DMS 273 (cell line): ENCODE results near the gene ADO.

Experiments used
- DNase-seq: peaks from one replicate; lab custom pipeline; 2025; ENCODE audit not compliant: unreplicated experiment; lab: John Stamatoyannopoulos, UW

The ADO gene

DNA sequence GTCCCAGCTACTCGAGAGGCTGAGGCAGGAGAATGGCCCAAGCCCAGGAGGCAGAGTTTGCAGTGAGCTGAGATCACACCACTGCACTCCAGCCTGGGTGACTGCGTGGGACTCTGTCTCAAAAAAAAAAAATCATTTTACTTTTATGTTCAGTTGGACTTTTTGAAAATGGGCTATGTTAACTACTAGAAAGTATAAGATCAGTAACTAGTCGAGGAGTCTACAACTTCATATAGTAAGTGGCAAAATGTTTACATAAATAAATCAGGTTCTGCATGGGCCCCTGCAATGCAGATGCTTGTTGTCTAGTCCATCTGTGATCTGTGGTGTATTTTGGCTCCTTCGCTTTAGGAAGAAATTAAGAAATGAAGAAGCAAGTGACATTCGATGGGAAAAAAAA lies 12.3 kb upstream of the ADO start:
- DNase-seq = no peak

DNA sequence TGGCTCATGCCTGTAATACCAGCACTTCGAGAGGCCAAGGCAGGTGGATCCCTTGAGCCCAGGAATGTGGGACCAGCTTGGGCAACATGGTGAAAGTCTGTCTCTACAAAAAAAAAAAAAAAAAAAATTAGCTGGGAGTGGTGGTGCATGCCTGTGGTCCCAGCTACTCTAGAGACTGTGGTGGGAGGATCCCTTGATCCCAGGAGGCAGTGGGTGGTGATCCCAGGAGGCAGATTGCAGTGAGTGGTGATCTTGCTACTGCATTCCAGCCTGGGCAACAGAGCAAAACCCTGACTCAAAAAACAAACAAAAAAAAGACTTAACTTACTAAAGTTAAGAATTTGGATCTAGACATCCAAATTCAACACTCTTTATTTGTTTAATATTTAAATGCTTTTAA lies 10.2 kb upstream of the ADO start:
- DNase-seq = no peak

DNA sequence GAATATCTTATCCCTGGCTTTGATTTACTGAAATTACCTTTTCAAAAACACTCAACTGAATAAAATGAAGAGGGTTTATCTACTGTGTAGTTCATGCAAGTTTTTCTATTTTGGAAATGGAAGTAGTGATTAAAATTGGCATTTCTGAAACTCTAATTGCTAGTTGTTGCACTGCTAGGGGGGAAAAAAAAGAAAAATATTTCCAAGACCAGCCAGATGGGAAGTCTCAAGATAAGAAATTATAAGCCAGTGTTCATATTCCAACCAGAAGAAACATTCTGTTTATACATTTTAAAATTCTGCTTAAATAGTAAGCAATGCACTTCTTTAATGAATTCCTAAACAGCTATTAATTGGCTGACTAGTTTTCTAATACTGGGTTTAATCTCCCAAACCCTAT lies 9.4 kb upstream of the ADO start:
- no peak for DNase-seq

DNA sequence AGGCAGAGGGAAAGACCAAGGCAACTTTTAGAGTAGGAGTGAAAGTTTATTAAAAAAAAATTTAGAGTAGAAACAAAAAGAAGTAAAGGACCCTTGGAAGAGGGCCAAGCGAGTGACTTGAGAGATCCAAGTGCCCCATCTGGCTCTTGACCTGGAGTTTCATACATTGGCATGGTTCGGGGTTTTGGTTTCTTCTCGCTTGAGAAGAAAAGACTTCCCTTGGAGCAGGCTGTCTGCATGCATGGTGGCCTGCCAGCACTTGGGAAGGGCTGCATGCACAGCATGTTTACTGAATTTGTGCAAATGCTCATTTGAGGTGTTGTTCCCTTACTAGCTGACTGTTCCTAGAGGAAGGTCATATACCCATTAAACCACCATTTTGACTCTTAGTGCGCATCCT lies 8.8 kb upstream of the ADO start:
- peak; percentile 43 for DNase-seq

DNA sequence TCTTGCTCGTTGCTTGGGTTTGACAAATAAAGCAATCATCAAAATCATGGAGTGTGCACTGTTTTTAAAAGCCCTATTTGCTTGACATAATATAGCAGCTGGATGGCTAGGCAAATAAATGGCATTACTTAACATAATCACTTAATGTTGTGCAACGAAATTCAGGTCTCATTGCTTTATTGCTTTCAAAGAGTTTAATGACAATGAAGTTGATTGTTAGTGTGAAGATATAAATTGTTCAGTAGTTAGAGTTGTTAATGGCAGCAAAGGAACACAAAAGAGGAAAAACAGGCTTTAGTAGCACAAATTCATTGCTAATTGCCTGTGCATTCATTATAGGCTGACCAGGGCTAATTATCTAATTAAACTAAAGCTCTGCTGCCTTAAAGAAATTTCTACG lies 7.6 kb upstream of the ADO start:
- DNase-seq = peak; percentile 2

DNA sequence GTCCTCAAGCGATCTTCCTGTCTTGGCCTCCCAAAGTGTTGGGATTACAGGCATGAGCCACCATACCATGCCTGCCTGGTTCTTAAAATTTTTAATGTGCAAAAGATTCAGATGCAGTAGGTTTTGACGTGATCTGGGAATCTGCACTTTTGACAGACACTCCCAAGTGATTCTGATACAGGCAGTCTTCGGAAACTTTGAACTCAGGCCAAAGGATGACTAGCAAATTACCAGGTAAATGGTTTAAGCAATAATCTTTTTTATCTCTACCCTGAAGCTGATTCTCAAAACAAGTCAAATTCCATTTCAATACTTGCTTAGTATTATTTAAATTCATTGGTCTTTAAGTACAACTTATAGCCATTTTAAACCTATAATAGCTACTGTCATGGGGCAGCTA lies 2.6 kb upstream of the ADO start:
- DNase-seq = no peak

DNA sequence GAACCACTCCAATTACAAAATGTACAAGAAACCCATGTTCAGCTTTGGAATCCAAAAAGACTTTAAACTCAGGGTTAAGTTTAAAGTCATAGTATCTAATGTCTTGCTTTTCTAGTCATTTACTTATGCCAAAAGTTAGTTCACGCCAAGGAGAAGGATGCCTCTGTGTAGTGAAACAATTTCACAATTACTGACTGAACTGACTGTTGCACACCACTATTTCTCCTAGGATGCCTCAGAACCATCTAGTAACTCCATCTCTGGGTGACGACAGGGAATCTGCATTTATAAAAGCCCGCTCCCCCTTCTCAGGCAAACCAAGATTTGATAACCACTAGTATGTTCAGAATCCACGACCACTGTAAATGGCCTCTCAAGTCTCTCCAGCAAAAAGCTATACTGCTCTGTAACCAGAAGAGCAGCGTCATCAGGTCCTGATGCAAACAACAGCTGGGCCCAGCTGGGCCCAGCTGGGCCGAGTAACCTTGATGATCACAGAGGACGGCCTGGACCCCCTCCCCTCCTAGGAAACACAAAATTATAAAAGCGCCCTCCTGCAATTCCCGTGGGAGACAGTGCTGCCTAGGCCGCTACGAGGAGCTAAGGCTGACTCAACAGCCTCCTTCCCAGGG lies 680 bp upstream of the ADO start:
- DNase-seq = peak; percentile 74

DNA sequence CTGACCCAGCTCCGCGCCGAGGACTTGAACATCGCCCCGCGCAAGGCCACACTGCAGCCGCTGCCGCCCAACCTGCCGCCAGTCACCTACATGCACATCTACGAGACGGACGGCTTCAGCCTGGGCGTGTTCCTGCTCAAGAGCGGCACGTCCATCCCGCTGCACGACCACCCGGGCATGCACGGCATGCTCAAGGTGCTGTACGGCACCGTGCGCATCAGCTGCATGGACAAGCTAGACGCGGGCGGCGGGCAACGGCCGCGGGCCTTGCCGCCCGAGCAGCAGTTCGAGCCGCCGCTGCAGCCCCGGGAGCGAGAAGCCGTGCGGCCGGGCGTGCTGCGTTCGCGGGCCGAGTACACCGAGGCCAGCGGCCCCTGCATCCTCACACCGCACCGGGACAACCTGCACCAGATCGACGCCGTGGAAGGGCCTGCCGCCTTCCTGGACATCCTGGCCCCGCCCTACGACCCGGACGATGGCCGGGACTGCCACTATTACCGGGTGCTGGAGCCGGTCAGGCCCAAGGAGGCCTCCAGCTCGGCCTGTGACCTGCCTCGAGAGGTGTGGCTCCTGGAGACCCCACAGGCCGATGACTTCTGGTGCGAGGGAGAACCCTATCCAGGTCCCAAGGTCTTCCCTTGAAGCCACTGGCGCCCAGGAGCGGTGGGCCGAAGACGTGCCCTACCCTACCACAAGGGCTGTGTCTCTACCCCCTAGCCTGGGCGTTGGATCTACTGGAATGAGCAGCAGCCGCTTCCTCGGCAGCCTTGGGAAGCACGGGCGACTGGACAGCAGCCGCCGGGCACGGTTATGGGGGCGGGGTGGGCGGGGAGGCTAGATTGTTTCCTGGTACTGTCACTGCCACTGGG lies 945 bp downstream of the ADO start:
- DNase-seq = peak; percentile 38

DNA sequence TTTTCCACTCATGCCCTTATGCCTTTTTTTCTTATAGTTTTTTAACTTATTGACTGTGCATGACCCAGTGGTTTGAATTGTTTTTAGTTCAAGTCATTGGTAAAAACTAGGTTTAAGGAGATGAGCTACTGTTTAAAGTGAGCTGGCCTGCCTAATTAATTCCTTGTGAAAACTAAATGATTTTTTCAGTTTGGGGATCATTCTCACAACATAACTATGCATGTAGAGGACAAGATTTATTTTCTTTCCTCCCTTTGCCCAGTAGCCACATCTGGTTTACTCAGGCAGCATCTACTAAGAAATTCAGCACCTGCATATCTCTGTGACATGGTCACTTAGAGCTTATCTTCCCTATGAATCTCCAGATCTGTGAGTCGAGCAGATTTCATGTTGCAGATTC lies 1.7 kb downstream of the ADO start:
- no peak for DNase-seq

DNA sequence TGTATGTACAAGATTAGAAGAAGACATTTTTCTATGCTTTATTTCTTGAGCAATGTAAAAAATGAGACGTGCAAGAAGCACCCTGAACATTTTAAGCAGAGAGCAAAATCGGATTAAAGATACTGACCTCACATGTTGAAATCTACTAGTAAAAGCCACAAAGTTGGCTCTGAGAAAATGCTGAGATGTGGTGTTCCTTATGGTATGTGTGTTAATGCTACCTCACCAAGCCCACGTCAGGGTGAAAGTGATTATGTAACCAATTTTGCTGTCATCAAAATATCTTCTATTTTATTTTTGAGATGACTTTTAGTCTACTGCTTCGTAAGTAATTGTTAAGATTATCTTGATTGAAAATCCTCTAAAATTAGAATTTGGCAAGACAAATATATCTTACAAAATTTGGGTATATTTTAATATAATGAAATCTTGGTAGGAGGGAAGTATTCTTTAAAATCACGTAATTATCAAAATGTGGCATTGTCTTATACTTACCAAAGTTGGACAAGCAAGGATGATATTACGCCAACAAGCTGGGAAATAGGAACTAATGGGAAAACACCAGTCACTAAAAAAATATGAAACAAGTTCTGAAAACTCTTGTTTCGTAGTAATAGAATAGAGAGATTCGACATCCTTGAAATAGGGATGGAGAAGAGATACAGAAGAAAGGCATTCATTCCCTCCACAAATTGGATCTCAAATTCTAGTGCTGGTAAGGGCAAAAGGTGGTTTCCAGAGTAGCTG lies 5.8 kb downstream of the ADO start:
- no peak for DNase-seq

DNA sequence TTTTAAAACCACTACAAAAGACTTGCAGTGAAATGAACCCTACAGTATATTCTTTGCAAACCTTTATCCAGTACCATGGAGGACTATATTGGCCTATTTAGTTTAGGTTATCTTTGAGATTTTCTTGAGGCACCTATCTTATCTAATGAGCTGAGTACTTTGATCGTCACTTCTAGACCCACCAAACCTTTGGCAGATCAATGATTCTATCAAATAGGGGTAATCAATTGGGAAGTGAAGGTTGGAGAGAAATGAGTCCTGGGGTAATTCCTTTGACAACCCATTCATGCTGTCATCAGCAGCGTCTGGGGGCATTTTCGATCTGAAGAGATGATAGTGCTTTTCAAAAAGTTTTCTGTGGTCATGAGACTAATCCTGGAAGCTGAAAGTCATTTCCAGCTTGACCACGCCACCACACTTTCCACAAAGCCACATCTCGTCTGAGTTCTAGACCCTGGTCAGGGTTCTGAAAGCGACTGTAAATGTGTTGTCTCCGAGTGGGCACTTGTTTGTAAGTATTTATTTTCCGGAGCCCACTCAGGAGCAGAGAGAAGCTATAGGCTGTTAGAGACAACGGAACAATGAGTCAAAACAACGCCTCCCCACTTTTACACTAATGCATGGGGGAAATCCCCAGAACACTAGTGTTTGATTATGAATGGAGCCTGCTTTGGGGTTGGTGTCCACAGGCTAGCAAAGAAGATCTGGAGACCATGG lies 6.8 kb downstream of the ADO start:
- no peak for DNase-seq

DNA sequence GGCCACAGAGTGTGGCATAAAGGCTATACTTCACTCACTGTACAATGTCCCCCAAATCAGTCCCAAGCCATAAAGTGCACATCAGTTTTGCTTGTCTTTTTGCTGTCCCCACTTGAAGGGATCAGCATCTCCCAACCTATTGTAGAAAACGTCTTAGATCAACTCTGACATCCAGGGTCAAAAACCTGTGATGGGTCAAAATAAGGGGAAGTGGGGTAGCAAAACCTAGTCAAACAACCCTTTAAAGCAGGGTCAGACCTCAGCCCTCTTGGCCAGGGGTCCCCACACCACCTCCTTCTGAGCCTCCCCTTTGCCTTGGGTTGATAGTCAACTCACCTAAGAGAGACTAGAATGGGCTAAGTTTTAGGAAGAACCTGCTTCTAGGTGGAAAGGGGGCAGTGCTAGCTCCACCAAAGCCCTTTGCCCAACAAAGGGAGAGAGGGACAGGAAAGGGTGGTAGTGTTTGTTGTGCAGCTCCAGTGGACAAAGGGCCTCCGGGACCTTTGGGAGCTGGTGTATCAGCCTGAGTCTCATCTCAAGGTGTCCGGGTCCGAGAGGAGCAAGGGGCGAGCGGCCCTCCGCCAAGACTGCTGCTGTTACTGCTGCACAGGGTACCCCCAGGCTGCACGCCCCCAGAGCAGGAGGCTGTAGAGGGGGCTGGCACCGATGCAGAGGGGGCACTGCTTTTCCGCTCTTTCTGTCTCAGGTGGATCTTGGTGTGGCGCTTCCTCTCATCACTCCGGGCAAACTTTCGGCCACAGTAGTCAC lies 8.3 kb downstream of the ADO start:
- no peak for DNase-seq

DNA sequence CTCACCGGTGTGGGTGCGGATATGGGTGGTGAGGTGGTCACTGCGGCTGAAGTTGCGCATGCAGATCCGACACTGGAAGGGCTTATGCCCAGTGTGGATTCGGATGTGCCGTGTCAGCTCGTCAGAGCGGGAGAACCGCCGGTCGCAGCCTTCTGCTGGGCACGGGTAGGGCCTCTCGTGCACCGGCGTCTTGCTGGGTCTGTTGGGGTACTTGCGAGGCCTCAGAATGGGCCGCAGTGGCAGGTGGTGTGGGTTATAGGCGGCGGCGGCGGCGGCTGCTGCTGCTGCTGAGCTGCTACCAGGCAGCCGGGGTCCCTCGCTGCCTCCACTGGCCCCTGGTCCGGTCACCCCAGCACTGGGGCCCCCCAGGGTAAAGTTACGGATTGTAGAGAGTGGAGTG lies 8.9 kb downstream of the ADO start:
- DNase-seq = no peak

DNA sequence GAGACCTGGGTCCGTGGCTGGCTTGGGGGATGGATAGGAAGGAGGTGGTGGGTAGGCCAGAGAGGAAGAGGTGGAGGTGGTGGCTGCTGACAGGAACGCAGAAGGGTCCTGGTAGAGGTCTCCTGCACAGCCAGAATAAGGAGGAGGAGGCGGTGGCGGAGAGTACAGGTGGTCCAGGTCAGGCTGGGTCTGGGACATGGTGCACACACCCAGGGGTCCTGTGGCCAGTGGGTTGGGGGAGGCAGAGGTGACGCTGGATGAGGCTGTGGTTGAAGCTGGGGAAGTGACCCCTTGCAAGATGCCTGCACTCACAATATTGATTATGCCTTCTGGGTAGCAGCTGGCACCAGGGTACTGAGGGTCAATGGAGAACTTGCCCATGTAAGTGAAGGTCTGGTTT lies 9.5 kb downstream of the ADO start:
- no peak for DNase-seq

DNA sequence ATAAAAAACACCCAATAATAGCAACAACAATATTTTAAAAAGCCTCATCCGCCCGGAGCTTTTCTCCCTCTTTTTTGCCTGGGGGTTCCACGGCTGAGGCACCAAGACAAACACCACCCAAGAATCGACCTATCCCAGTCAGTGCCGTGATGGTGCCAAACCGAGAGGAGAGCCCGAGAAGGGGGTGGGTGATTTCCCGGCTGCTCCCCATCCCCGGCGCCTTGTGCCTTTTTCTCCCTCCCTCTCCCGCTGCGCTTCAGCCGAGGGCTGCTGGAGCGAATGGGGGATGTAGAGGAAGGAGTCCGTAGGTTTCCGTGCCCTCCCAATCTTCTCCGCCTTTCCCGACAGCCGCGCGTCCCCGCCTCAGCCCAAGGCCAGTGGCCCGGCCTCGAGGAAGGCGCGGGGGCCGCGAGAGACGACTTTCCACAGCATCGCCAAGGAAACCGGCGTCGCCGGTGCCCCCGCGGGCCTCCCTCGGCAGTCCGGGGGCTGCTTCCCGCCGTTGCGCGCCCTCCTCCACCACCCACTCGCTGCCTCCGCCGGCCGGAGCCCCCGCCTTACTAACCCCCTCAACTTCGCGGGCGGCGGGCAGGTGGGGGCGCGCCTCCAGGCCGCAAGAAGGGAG lies 10.3 kb downstream of the ADO start:
- DNase-seq = peak; percentile 45

DNA sequence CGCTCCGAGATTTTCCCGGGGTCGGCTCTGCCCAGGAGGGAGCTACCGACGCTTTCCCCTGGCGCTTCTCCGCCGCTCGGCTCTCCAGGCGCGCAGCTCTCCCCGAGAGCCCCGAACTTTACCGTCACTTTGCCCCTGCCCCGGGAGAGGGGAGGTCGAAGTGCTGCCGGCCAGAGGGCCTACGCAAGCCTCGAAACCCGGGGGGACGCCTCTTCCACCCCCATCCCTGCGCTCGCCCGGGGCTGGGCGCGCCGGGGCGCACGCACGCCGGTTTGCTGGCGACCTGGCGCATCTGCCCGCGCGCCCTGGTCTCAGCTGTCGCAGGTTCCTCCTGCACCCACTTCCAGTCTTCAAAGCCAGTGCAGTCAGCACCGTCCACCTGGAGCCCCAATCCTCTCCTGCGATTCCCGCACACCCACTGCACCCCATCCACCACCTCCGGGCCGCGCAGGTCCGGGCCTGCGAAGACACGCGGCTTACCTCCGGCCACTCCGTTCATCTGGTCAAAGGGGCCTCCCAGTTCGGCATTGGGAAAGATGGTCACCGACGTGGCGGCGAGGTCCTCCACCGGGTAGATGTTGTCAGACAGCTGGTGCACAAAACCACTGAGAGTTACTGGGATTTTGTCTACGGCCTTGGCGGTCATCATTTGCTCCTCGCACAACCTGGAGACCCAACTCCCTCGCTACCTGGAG lies 11.0 kb downstream of the ADO start:
- peak; percentile 45 for DNase-seq

DNA sequence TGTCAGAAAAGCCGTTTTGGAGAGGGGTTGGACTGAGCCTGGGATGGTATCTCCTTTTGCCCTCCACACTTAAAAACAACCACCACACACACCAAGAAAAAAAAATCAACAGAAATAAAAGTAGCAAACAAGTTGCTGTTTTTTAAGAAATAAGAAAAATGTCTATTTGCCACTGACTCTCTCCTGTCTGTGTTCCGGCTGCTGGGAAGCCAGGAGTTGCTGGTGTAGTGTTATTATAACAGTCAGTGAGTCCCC lies 11.5 kb downstream of the ADO start:
- DNase-seq = no peak

DNA sequence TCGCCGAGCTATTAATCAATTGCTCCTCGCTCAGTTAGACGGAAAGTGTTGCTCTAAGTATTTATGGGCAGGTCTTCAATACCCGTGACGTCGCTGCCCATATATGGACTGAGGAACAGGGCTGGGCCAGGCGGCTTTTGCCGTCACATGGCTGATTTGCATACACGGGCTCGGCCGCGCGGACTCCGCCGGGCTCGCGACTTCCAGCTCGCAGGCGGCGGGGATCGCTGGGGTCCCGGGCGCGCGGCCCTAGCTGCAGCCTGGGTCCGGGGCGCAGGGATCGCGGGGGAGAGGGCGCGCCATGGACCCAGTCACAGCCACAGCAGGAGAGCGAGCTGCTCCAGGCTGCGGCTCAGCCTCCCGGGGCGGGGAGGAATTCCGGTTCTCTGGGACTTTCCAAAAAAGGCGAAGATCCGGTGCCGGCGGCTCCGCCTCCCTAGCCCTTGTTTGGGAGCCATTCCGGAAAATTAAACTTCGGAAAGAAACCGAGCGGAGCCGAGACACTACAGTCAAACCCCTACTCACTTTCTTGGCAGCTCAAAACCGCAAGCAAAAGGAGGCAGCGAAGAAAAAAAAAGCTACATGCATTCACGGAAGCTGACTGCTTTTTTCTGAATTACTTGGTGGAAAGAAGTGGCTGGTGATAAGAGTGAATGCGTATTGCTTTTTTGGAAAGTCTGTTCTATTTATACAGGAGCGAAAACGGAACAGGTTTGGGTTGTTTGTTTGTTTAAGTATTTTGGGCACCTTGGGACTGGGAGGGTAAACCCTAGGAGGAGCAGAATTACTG lies 12.0 kb downstream of the ADO start, which contains the start of gene EGR2:
Gene EGR2 (minus strand): TSS at position 36 of the 790 bp plus-strand sequence. CDS start 337 bp downstream, outside the sequence.
- DNase-seq = peak; percentile 93
